ENCODE data around the gene SDK1.
"Not testable (repeated sequence)": the region's sequence is repeated elsewhere in the genome, so short reads cannot be mapped to it uniquely, and the experiment has no call there.

Gene SDK1

DNA sequence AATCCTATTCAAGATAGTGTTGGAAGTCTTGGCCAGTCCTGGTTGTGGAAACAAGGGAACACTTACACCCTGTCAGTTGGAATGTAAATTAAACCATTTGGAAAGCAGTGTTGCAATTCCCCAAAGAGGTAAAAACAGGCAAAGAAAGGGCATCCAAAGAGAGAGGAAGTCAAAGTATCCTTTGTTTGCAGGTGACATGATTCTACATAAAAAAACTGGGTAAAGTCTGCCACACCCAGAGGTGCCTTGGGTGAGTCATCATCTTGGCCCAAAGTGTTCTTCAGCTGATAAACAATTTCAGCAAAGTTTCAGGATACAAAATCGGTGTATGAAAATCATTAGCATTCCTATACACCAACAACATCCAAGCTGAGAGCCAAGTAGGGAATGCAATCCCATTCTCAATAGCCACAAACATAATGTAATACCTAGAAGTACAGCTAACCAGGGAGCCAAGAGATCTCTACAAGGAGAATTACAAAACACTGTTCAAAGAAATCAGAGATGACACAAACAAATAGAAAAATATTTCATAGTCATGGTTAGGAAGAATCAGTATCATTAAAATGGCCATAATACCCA lies 278.7 kb downstream of the SDK1 start:
- H3K27me3 ChIP-seq (ENCODE audit: insufficient read depth, low read depth, severe bottlenecking): no peaks in the 10 kb centered on the region
- no peak overlapping the region for H3K27ac ChIP-seq
- no peak overlapping the region for H3K4me3 ChIP-seq (ENCODE audit: low read depth, low read length)
- H3K9me3 ChIP-seq (ENCODE audit: severe bottlenecking): peaks cover 5% of the 10 kb centered on the region
- DNase-seq: no peak
- no peaks in the 10 kb centered on the region for H3K36me3 ChIP-seq
- TF ChIP-seq, protein P1, sequence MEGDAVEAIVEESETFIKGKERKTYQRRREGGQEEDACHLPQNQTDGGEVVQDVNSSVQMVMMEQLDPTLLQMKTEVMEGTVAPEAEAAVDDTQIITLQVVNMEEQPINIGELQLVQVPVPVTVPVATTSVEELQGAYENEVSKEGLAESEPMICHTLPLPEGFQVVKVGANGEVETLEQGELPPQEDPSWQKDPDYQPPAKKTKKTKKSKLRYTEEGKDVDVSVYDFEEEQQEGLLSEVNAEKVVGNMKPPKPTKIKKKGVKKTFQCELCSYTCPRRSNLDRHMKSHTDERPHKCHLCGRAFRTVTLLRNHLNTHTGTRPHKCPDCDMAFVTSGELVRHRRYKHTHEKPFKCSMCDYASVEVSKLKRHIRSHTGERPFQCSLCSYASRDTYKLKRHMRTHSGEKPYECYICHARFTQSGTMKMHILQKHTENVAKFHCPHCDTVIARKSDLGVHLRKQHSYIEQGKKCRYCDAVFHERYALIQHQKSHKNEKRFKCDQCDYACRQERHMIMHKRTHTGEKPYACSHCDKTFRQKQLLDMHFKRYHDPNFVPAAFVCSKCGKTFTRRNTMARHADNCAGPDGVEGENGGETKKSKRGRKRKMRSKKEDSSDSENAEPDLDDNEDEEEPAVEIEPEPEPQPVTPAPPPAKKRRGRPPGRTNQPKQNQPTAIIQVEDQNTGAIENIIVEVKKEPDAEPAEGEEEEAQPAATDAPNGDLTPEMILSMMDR (IDR thresholded peaks at IDR 0.05; ENCODE audit: low read depth, low read length): no peak

GRCh38 chr7:3582145-3582544 lies 281.1 kb downstream of the SDK1 start:
- H3K9me3 ChIP-seq (ENCODE audit: severe bottlenecking); H3K4me3 ChIP-seq (ENCODE audit: low read depth, low read length); H3K27ac ChIP-seq; DNase-seq; H3K36me3 ChIP-seq; H3K27me3 ChIP-seq (ENCODE audit: insufficient read depth, low read depth, severe bottlenecking): not testable (repeated sequence)

DNA sequence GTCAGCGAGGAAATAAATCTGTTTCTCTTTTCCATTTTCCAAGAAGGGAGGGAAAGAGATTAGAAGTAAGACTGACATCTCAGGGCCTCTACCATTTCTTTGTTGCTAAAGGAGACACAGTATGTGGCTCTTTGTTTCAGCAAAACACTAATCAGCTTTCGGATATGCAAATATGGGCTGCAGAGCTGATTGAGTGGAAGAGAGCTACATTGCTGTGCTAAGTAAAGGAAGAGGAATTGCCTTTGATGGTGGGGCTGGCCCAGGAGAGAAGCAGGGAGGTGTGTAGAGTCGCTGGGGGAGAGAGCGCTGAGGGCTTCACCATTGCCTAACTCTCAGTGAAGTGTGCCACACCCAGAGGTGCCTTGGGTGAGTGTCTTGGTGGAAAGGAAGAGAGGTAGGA lies 284.8 kb downstream of the SDK1 start:
- H3K36me3 ChIP-seq: no peaks in the 10 kb centered on the region
- H3K27me3 ChIP-seq (ENCODE audit: insufficient read depth, low read depth, severe bottlenecking): no peaks in the 10 kb centered on the region
- TF ChIP-seq, protein P1 (IDR thresholded peaks at IDR 0.05; ENCODE audit: low read depth, low read length): no peak

DNA sequence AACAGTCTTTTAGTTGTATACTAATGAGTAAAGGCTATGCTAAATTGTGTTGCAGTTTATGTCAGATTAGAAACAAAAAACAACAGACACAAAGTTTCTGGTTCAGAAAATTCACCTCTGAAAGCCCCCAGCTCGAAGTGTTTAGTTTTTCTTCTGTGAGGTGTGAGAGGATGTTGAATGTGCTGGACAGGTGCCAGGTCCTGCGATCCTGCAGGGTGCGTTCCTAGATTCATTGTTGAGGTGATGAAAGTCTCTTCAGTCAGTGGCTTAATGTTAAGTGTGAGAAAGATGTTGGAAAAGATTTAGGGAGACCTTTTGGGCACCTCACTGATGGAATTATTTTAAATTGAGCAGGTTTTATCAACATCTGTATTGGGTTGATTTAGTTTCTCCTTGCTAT lies 287.3 kb downstream of the SDK1 start:
- Histone ChIP-seq H3K9me3 (ENCODE audit: severe bottlenecking) (no peaks in the 10 kb centered on the region), H3K27me3 (ENCODE audit: insufficient read depth, low read depth, severe bottlenecking) (no peaks in the 10 kb centered on the region), H3K36me3 (no peaks in the 10 kb centered on the region), H3K4me3 (ENCODE audit: low read depth, low read length) (no peak overlapping the region), H3K27ac (no peak overlapping the region)
- TF ChIP-seq, protein P1 (IDR thresholded peaks at IDR 0.05; ENCODE audit: low read depth, low read length): no peak
- DNase-seq: no peak

More for the DNA sequence above, 284.8 kb downstream of the SDK1 start:
- DNase-seq: no peak
- Histone ChIP-seq H3K27ac (no peak overlapping the region), H3K9me3 (ENCODE audit: severe bottlenecking) (no peaks in the 10 kb centered on the region), H3K4me3 (ENCODE audit: low read depth, low read length) (no peak overlapping the region)

GRCh38 chr7:3589752-3590151 lies 288.7 kb downstream of the SDK1 start:
- no peak for DNase-seq
- TF ChIP-seq, protein P1 (IDR thresholded peaks at IDR 0.05; ENCODE audit: low read depth, low read length): no peak
- no peaks in the 10 kb centered on the region for H3K36me3 ChIP-seq
- no peaks in the 10 kb centered on the region for H3K9me3 ChIP-seq (ENCODE audit: severe bottlenecking)
- H3K27me3 ChIP-seq (ENCODE audit: insufficient read depth, low read depth, severe bottlenecking): no peaks in the 10 kb centered on the region
- H3K27ac ChIP-seq: no peak overlapping the region
- no peak overlapping the region for H3K4me3 ChIP-seq (ENCODE audit: low read depth, low read length)

DNA sequence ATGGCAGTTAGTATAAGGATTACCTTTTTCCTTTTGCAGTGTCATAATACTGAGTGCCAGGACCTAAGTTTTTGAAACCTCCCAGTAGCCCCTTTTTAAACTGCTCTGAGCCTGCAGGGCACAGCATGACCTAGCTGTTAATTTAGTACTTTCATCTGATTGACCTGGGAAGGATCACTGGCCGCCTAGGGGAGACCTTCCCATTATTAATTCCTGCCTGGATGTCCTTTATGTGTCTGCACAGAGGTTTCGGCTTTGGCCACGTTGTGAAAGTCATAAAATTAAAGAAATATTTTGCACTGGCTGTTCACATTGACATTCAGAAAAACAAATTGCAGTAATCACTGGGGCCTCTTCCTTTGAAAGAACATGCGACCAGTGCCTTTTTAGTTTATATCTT lies 290.2 kb downstream of the SDK1 start:
- TF ChIP-seq, protein P1 (IDR thresholded peaks at IDR 0.05; ENCODE audit: low read depth, low read length): no peak
- Histone ChIP-seq H3K9me3 (ENCODE audit: severe bottlenecking) (no peaks in the 10 kb centered on the region), H3K27ac (no peak overlapping the region), H3K36me3 (no peaks in the 10 kb centered on the region), H3K4me3 (ENCODE audit: low read depth, low read length) (no peak overlapping the region), H3K27me3 (ENCODE audit: insufficient read depth, low read depth, severe bottlenecking) (no peaks in the 10 kb centered on the region)
- DNase-seq: no peak
